Kidney glomerular epithelial cell (primary cell): ENCODE measurements around the gene CACNB2.
"Not testable (repeated sequence)": the region's sequence is repeated elsewhere in the genome, so short reads cannot be mapped to it uniquely, and the experiment has no call there.

Experiments
- DNase-seq: peaks from one replicate; lab custom pipeline; 2025; lab: John Stamatoyannopoulos, UW

CACNB2 gene

GRCh38 chr10:18401416-18402195 lies 261.4 kb downstream of the CACNB2 start:
- DNase-seq = no peak

DNA sequence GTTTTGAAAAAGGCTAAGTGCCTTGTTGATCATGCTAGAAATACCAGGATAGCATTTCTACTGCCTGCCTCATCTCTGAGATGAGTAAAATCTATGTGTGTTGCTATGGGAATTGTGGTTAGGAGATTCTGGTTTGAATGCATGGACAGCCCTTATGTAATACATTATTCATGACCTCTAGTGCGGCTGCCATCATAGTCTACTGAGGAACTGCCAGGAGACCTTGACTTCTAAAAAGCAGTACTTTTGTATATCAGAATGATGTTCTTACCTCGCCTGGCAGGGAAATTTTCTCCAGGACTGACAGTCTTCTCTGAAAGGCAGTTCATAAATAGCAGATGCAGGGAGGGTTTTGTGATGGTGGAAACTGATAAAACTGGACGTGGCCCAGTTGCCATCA lies 262.6 kb downstream of the CACNB2 start:
- no peak for DNase-seq

DNA sequence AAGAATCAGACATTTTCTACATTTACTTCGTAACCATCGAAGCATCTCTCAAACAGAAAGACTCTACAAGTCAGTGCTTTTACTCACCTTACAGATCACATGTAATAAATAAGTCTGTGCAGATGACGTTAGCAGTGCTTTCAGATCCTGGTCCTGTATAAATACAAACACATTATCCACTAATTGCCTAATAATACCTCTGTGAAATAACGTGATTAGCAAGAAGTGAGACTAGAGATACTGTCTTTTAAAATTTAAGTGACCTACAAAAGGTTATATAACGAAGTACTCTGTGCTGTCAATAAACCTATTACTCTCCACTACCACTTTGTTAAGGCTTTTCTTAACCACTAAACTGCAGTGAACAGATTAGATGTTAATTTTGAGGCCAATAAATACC lies 264.3 kb downstream of the CACNB2 start:
- DNase-seq = no peak

DNA sequence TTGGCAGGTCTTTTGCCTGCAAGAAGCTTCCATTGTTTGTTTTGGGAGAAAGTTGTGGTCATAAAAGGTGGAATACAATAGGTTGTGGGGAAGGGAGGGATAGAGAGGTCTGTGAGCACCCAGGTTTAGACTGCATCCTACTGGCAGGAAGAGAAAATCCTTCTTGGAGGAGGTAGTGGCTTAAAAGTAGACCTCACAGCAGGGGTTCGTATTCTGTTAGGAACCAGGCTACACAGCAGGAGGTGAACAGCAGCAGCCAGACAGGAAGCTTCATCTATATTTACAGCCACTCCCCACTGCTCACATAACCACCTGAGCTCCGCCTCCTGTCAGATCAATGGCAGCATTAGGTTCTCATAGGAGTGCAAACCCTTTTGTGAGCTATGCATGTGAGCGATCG lies 265.9 kb downstream of the CACNB2 start:
- DNase-seq = no peak

- no peak for DNase-seq
Observed at GRCh38 chr10:18409599-18410397, 269.6 kb downstream of the CACNB2 start.

DNA sequence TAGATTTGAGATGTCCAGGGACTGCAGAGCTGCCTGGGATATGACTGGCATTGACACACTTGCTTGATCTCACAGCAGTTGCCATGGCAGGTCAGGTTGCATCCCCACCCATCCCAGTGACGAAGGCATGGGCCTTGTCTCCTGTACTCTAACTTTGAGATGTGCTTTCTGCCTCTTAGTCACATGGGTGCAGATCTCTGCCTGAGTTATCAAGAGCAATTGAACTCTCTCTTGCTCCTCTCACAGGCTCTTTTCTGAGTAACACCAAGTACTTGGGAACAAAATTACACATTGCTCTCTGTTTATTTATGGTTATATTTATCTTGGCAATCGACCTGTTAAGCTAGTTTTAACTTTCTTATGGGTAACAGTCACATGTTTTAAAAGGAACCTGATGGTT lies 273.8 kb downstream of the CACNB2 start:
- no peak for DNase-seq

- DNase-seq = no peak
Observed at GRCh38 chr10:18417950-18418527, 277.8 kb downstream of the CACNB2 start.

DNA sequence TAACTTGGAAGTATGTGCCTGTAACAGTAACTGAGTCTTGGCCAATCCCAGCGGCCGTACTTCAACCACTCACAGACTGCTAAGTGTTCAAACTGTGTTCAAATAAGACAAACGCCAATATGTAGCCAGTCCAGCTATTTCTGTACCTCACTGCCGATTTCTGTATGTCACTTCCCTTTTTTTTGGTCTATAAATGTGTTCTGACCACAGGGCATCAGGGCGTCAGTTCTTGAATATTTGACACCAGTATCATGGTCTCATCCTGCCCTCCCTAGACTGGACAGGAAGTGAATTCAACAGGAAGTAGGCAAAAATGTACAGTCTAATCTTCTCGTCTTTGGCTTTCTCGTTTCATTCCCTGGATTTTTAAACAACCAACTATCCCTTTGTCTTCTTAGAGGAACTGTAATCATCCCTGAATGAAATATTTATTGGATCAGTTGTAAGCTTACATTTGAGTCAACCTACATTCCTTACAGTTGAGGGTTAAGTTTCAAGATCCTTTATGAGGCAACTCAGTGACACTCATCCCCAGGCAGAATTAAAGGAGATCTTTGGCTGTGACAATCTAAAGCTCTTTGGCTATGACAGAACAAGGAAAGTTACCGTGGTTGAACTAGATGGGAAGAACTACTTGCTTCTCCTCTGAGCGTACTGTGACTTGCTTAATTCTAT lies 278.5 kb downstream of the CACNB2 start:
- no peak for DNase-seq

- no peak for DNase-seq
Observed at GRCh38 chr10:18419945-18420344, 279.7 kb downstream of the CACNB2 start.

DNA sequence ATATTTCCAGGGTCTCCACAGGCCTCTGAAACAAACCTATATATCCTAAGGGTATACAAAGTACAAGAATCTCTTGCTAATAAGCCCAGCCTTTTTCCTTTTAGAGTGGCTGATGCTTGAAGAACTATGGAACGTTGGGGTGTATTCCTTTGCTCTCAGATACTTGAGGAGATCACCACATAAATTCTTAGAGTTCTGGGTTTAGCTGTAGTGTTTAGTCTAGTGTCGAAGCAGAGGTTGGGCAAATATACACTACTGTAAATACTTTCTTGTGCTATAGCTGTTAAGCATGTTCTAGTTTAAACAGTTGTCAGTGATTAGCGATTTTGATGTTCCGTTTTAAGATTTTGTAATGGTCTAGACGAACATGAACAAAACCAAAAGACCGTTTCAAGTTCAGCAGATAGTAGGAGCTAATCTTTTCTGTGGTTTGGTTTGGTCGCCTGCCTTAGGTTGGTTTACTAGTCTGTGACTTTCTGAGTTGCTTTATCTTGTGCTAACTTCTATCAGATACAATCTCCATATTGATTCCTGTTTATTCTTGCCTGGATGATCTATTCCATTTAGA lies 281.6 kb downstream of the CACNB2 start:
- DNase-seq = no peak

DNA sequence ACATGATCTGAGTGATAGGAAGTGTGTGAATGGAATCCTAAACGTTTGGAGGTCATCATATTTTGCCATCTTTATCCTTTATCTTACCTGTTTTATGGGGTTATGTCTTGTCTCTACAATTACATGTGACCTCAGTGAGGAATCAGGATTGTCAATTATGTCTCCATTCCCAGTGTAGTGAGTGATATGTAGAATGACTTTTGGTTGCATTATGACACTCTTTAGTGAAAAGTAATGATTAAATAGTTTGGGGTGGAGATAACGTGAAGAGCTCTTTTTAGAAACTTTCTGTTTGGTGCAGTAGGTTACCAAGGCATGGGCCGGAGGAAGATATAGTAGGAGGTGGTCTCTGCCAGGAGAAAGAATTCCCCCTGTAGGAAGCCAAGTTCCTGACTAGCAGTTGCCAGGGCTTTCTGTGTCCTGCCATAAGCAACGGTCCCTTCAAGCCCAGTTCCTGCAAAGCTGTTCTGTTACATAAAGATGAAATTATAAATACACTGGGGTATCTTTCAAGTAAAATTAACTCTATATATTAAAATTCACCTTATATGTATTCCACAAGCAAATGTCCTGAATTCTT lies 282.9 kb downstream of the CACNB2 start:
- no peak for DNase-seq

GRCh38 chr10:18424200-18424599 lies 284.0 kb downstream of the CACNB2 start:
- DNase-seq = no peak

DNA sequence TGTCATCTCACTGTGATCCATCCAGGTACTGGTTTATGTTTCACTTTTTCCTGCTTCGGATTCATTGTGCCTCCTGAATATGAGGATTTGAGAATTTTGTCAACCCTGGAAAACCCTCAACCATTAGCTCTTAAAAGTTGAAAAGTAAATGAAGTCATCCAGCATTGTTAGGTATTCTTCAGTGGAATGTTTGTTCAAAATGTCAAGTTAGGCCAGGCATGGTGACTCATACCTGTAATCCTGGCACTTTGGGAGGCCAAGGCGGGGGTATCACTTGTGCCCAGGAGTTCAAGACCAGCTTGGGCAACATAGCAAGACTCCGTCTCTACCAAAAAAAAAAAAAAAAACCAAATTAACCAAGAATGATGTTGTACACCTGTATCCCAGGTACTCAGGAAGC lies 289.1 kb downstream of the CACNB2 start:
- no peak for DNase-seq

GRCh38 chr10:18436902-18437301 lies 296.7 kb downstream of the CACNB2 start:
- DNase-seq = no peak

DNA sequence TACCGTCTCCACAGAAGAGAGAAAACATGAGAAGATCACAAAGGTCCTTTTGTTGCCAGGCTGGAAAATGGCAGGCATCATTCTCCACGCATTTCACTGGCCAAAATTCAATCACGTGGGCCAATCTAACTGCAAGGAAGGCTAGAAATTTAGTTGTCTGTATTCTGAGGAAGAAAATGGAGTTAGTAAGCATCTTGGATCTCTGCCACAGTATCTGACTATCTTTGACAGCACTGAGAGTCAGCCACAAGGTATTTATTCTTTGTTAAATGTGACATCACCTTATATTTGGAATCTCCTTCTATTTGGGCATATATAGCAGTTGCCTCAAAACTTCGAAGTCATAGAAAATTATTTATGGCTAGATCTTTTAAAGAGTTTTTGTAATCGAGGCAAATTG lies 297.3 kb downstream of the CACNB2 start:
- no peak for DNase-seq

- no peak for DNase-seq
Observed at GRCh38 chr10:18438361-18439126, 298.3 kb downstream of the CACNB2 start.

GRCh38 chr10:18439601-18440000 lies 299.4 kb downstream of the CACNB2 start:
- DNase-seq = no peak

DNA sequence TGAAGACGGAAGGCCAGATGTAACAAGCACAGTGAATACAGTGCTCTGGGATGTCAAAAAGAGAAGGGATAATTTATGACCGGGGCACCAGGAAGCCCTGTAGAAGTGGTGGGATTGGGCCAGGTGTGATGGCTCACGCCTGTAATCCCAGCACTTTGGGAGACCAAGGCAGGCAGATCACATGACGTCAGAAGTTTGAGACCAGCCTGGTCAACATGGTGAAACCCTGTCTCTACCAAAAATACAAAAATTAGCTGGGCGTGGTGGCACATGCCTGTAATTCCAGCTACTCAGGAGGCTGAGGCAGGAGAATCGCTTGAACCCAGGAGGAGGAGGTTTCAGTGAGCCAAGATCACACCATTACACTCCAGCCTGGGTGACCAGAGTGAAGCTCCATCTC lies 305.4 kb downstream of the CACNB2 start:
- not testable (repeated sequence) for DNase-seq

- no peak for DNase-seq
Observed at GRCh38 chr10:18446205-18446604, 306.0 kb downstream of the CACNB2 start.

- DNase-seq = no peak
Observed at GRCh38 chr10:18449611-18450026, 309.4 kb downstream of the CACNB2 start.

- no peak for DNase-seq
Observed at GRCh38 chr10:18450298-18450697, 310.1 kb downstream of the CACNB2 start.
